GM10847 (cell line): ENCODE results near the gene ICAM5.

Experiments
- POLR2A ChIP-seq: IDR thresholded peaks from 2 replicates; pipeline ENCODE4 v1.6.1; 2011; ENCODE audit not compliant: insufficient read length; ENCODE audit errors: extremely low read depth

Gene ICAM5

GRCh38 chr19:10285393-10285792 is 4.4 kb upstream of the ICAM5 start:
- no peak for TF ChIP-seq POLR2A

- peak; percentile 11 for TF ChIP-seq POLR2A
Observed at GRCh38 chr19:10286803-10287737, 2.7 kb upstream of the ICAM5 start, which contains the start of gene ICAM4. ICAM4 (plus strand) TSS chr19:10286955; CDS start chr19:10287013, 58 bp downstream.

GRCh38 chr19:10288662-10289166 is 1.0 kb upstream of the ICAM5 start:
- TF ChIP-seq POLR2A, result no peak

- peak; percentile 9 for TF ChIP-seq POLR2A
Observed at GRCh38 chr19:10289167-10289835, 451 bp upstream of the ICAM5 start.

DNA sequence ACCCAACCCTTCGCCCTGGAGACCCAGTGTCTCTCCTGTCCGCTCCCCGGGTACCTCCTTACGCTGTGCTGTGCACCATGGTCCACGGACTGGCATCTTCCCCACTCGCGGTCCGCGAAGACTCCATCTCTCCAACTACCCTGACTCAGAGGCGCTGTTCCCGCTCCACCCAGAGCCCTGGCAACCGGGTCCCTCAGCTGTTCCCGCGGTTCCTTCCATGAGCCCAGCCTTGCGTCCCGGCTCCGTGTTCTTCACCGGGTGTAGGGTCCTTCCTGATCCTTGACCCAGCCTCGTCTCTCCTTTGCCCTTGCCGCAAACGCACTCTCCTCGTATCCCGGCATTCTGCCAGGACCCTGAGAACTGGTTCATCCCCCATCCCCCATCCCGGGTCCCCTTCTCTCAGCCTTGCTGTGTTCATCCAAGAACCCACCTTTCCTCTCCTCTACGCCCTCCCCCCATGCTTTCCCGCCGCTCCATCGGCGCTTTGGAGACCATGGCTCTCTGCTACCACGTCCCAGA is 664 bp downstream of the ICAM5 start:
- TF ChIP-seq POLR2A, result no peak

DNA sequence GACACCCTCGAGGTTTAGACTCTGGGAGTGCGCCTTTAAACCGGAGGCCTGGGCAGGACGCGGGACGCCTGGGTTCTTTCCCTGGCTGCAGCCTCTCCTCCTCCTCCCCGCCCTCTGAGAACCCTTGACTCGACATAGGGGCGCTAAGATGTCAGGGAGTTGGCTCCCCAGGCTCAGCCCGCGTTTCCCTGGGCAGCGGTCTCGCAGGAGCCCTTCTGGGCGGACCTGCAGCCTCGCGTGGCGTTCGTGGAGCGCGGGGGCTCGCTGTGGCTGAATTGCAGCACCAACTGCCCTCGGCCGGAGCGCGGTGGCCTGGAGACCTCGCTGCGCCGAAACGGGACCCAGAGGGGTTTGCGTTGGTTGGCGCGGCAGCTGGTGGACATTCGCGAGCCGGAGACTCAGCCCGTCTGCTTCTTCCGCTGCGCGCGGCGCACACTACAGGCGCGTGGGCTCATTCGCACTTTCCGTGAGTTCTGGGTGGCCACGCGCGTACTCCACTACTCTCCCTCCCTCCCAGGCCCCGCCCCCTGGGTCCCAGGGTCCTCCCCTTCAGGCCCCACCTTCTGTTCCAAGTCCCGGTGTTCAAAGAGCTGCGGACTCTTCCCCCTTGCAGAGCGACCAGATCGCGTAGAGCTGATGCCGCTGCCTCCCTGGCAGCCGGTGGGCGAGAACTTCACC is 1.3 kb downstream of the ICAM5 start:
- no peak for TF ChIP-seq POLR2A

GRCh38 chr19:10291554-10292205 is 1.9 kb downstream of the ICAM5 start:
- no peak for TF ChIP-seq POLR2A

GRCh38 chr19:10292206-10292788 is 2.5 kb downstream of the ICAM5 start:
- TF ChIP-seq POLR2A, result no peak

- TF ChIP-seq POLR2A, result no peak
Observed at GRCh38 chr19:10292789-10293636, 3.3 kb downstream of the ICAM5 start.

DNA sequence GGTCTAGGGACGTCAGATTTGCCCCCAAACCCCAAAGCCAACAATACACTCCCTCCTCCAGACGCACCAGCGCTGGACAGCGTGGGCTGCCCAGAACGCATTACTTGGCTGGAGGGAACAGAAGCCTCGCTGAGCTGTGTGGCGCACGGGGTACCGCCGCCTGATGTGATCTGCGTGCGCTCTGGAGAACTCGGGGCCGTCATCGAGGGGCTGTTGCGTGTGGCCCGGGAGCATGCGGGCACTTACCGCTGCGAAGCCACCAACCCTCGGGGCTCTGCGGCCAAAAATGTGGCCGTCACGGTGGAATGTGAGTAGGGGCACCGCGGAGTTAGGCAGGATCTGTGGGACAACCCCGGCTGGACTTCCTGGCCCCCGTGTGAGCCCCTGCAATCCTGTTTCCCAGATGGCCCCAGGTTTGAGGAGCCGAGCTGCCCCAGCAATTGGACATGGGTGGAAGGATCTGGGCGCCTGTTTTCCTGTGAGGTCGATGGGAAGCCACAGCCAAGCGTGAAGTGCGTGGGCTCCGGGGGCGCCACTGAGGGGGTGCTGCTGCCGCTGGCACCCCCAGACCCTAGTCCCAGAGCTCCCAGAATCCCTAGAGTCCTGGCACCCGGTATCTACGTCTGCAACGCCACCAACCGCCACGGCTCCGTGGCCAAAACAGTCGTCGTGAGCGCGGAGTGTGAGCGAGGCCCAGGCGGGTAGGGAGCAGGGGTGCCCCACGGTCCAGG is 4.0 kb downstream of the ICAM5 start:
- TF ChIP-seq POLR2A, result no peak

DNA sequence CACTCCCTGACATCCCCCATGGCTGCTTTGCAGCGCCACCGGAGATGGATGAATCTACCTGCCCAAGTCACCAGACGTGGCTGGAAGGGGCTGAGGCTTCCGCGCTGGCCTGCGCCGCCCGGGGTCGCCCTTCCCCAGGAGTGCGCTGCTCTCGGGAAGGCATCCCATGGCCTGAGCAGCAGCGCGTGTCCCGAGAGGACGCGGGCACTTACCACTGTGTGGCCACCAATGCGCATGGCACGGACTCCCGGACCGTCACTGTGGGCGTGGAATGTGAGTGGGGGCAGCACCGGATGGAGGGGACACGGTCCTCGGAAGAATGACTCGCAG is 4.6 kb downstream of the ICAM5 start:
- no peak for TF ChIP-seq POLR2A

DNA sequence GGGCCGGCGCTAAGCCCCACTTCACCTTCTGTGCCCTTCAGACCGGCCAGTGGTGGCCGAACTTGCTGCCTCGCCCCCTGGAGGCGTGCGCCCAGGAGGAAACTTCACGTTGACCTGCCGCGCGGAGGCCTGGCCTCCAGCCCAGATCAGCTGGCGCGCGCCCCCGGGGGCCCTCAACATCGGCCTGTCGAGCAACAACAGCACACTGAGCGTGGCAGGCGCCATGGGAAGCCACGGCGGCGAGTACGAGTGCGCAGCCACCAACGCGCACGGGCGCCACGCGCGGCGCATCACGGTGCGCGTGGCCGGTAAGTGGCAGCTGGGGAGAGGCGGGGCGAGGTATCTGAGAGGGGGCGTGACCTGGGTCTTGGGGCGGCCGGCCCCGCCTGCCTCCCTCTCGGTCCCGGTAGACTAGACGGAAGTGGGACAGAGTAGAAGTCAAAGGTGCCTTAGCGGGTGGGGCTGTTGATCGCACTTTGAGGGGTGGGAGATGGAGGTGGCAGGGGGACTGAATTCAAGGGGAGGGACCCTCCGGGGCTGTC is 5.6 kb downstream of the ICAM5 start:
- no peak for TF ChIP-seq POLR2A

- TF ChIP-seq POLR2A, result no peak
Observed at GRCh38 chr19:10295847-10296591, 6.3 kb downstream of the ICAM5 start.
